Measurements from ENCODE around the gene STRBP.

- TF ChIP-seq CTCF (conservative IDR thresholded peaks at IDR 0.05; ENCODE audit: low read depth, low read length) (no peak), POLR2A (IDR thresholded peaks at IDR 0.05; ENCODE audit: low read depth, low read length) (no peak), RAD21 (IDR thresholded peaks at IDR 0.05; ENCODE audit: low read length) (no peak), CEBPB (IDR thresholded peaks at IDR 0.05; ENCODE audit: low read depth, low read length) (no peak), NFE2L2 (IDR thresholded peaks at IDR 0.05; ENCODE audit: low read depth, low read length) (no peak), BHLHE40 (IDR thresholded peaks at IDR 0.05; ENCODE audit: low read depth, low read length) (no peak), SMC3 (IDR thresholded peaks at IDR 0.05; ENCODE audit: low read depth, low read length) (no peak)
- TF ChIP-seq, protein P1, sequence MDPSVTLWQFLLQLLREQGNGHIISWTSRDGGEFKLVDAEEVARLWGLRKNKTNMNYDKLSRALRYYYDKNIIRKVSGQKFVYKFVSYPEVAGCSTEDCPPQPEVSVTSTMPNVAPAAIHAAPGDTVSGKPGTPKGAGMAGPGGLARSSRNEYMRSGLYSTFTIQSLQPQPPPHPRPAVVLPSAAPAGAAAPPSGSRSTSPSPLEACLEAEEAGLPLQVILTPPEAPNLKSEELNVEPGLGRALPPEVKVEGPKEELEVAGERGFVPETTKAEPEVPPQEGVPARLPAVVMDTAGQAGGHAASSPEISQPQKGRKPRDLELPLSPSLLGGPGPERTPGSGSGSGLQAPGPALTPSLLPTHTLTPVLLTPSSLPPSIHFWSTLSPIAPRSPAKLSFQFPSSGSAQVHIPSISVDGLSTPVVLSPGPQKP (IDR thresholded peaks at IDR 0.05; ENCODE audit: borderline replicate concordance, low read depth, low read length), result no peak
- TF ChIP-seq, protein P2, sequence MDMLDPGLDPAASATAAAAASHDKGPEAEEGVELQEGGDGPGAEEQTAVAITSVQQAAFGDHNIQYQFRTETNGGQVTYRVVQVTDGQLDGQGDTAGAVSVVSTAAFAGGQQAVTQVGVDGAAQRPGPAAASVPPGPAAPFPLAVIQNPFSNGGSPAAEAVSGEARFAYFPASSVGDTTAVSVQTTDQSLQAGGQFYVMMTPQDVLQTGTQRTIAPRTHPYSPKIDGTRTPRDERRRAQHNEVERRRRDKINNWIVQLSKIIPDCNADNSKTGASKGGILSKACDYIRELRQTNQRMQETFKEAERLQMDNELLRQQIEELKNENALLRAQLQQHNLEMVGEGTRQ (IDR thresholded peaks at IDR 0.05; ENCODE audit: low read depth, low read length), result no peak
Measured at GRCh38 chr9:123089790-123090189, 178.6 kb downstream of the STRBP start.

All from IMR-90 (cell line).